Measurements from ENCODE around the gene NOCT. TPM values are rescaled to one million over a fixed set of nuclear protein-coding genes. Genes with fewer than 3 reads are reported as not detected.

The NOCT gene
- total and polyA plus RNA-seq, 2 of the 8 experiments (the other 6 are each of a cell fraction or from before 2014, with no cell fraction given) = 10.4 to 45.5 TPM

DNA sequence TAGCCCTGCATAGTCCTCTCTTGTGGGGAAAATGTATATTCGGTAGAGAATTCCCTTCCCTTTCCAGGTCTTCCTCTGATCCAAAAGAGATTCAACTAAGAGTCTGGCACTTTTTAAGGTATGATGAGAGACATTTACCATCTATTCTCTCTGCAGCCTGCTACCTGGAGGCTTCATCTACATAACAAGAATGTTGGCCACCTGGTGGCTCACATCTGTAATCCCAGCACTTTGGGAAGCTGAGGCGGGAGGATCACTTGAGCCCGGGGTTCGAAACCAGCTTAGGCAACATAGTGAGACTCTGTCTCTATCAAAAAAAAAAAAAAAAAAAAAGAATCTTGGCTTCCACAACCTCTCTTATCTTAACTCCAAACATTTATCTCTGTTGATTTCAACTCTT is 40.4 kb upstream of the NOCT start (continued):
- no peak for TF ChIP-seq SIN3A (conservative IDR thresholded peaks at IDR 0.05 in 1 of 2, IDR thresholded peaks at IDR 0.05 in 1 of 2; ENCODE audit: low read depth in 1 of 2, low read length in 2 of 2)

Data from H1 (cell line).